Retinal pigment epithelial cell (primary cell): ENCODE measurements around the gene CLSTN2.

Experiments
- DNase-seq: peaks from one replicate; pipeline ENCODE4 v3.0.0-alpha.2; 2010; ENCODE audit warnings: low read depth
- H3K4me3 ChIP-seq: 2 replicates; pipeline ENCODE4 v1.5.1; 2011; ENCODE audit warnings: mild to moderate bottlenecking, low read length, control low read depth, moderate library complexity
- TF ChIP-seq, protein P1 (sequence below): conservative IDR thresholded peaks from 2 replicates; pipeline ENCODE4 v1.5.1; 2011; ENCODE audit warnings: low read depth, low read length, control low read depth, inconsistent platforms

CLSTN2 gene

DNA sequence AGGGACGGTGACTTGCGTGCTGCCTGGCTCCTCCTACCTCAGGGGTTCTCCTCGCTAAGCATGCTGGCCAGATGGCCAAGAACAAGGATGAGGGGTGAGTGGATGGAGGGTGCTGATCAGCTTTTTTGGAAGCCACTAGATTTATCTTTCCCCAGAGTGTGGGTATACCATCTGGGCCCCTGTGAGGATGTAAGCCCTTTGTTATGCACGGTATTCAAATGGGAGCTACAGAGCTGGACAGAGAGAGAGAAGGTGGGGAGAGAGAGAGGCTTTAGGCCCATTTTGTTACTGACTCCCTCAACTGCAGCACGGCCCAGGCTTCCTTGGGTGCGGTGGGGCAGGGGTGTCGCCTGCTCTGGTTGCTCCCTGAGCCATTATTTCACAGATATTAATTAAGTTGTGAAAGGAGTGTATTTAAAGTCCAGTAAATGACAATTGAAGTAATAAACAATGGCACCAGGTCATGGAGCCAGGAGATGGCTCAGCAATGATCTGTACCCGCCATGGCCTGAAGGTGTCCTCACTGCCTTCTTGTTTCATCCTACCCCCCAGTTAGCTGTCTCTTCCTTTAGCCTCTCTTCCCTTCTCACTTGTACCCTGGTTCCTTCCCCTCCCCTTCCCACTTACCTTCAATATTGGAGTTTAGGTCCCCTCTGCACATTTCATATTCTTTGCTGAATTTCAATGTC is 158.0 kb downstream of the CLSTN2 start:
- TF ChIP-seq, protein P1, sequence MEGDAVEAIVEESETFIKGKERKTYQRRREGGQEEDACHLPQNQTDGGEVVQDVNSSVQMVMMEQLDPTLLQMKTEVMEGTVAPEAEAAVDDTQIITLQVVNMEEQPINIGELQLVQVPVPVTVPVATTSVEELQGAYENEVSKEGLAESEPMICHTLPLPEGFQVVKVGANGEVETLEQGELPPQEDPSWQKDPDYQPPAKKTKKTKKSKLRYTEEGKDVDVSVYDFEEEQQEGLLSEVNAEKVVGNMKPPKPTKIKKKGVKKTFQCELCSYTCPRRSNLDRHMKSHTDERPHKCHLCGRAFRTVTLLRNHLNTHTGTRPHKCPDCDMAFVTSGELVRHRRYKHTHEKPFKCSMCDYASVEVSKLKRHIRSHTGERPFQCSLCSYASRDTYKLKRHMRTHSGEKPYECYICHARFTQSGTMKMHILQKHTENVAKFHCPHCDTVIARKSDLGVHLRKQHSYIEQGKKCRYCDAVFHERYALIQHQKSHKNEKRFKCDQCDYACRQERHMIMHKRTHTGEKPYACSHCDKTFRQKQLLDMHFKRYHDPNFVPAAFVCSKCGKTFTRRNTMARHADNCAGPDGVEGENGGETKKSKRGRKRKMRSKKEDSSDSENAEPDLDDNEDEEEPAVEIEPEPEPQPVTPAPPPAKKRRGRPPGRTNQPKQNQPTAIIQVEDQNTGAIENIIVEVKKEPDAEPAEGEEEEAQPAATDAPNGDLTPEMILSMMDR, result peak; percentile 21
- H3K4me3 ChIP-seq, result no peak overlapping the region
- no peak for DNase-seq

DNA sequence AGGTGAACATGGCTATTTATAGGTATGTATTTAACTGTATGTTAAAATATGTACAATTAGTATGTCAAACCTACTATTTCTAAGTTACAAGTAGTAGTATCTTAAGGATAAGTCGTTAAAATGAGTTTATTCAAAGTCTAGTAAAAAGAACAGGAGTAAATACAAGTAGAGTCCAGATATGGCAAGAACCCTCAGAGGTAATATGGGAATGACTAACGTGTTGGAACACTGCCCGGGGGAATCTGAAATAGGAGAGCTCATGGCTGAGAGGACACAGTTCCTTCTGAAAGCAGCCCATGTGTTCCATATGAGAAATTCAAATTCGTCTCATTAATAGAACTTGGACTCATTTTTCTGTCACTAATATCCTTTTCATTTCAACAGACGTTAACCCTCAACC is 158.8 kb downstream of the CLSTN2 start:
- TF ChIP-seq, protein P1, result no peak
- H3K4me3 ChIP-seq, result no peak overlapping the region
- peak; percentile 86 for DNase-seq

DNA sequence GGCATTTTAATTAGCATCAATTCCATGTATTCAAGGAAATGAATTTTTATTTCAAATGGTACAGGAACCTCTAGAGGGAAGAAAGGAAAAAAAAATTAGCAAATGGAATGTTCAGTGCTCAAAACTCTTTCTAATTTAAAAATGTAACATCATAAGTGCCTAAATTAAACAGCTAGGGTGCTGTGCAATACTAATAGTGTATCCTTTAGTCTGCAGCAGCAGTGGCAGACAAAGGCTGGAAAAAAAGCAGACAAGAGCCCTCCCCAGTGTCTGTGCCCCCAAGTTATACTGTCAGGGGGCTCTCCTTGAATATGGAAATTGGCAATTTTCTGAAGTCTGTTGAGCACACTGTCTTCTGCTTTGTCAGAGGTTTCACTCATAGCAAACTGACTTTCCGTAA is 159.5 kb downstream of the CLSTN2 start:
- TF ChIP-seq, protein P1, result no peak
- no peak for DNase-seq
- H3K4me3 ChIP-seq, result no peak overlapping the region

DNA sequence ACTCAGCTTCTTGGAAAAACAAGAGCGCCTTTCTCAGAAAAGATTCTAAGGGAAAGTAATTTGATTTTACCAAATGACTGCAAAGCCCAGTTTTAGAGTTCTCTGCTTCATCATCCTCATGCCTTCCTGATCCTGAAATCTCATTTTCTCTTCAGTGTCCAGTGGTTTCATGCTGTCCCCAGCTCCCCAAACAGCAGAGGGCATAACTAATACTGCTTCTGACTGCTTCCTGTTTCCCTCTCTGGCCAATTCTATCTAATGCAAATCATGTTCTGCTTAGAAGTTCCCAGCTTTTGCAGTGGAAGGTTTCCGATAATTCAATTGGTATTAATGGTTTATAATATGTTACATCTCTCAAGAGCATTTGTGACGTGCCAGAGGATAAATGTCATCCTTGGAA is 161.1 kb downstream of the CLSTN2 start:
- no peak for DNase-seq
- TF ChIP-seq, protein P1, result no peak
- no peak overlapping the region for H3K4me3 ChIP-seq

DNA sequence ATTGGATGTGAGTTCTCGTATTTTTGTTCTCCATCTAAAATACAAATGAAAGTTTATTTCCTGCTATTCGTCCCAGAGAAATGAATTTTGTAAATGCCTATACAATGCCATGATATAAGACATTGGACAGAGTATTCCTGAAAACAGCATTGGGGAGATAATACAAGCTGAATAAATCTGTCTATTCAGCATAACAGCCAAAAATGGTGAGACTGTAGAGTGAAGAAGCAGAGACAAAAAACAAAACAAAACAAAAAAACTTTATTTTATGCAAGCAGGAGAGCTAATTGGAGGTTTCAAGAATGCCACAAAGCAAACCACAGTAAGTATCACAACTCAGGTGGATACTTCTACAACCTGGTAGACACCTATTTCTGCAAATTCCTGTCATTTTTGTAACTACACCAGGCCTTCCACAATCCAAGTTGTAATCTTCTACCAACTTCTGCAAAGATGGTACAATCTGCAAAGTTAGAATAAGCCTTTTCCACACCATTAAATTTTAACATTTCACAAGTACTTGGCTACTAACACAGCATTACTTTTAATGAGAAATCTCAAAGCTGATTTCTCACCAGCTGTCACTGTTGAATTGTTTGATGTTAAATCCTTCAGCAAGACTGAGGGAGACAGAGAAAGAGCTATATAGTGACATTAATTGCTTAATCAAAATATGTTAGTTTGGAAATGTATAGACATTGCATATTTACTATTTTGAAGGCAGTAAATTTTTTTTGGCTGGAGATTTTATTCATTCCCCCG is 163.1 kb downstream of the CLSTN2 start:
- TF ChIP-seq, protein P1, result no peak
- H3K4me3 ChIP-seq, result no peak overlapping the region
- peak; percentile 28 for DNase-seq

DNA sequence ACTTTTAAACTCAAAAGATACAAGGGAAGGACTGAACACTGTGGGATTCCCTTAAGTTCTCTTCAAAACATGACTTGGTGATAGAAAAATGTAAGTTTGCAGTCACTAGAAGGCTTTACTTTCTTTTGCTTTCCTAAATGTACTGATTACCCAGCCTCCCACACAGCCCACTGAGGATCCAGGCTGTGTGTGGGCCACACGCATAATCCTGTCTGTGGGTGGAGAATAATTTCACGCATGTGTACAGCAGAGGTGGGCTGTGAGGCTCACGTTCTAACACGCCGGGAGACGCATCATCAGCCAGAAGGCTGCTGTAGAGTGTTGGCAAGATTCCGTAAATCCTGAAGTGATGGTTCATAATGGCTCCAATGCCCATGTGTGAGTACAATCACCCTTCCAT is 165.5 kb downstream of the CLSTN2 start:
- no peak for DNase-seq
- TF ChIP-seq, protein P1, result no peak
- no peak overlapping the region for H3K4me3 ChIP-seq

DNA sequence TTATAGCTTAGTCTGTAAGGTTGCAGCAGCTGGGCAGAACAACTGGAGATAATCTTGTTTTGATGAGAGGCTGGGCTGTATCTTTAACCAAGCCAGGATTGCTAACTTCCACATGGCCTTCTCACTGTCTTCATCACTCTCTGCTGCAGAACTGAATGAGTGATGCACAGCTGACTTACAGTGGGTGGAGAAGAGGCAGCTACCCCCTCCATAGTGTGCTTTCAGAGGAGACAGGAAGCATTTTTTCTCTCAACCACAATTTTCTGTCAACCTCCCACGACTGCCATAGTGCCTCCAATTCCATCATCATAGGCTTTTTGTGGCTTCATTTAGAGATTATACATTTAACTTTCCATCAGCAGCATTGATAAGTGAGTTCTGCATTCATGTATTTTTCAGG is 168.2 kb downstream of the CLSTN2 start:
- TF ChIP-seq, protein P1, result no peak
- H3K4me3 ChIP-seq, result no peak overlapping the region
- no peak for DNase-seq
